Measurements from ENCODE around the gene MFAP3L.
"Not testable (repeated sequence)": the region's sequence is repeated elsewhere in the genome, so short reads cannot be mapped to it uniquely, and the experiment has no call there.

MFAP3L gene

GRCh38 chr4:170026253-170027021 lies at the start of gene MFAP3L:
Gene MFAP3L (minus strand): TSS chr4:170026395. CDS start chr4:170005877, 20,518 bp downstream.
- H3K9ac ChIP-seq (ENCODE audit: low read depth, low read length) = peak within 1 kb of the TSS; percentile 47
- no peaks in the 10 kb centered on the region for H3K9me3 ChIP-seq (ENCODE audit: control insufficient read depth, insufficient read depth, low read length)
- H3K36me3 ChIP-seq (ENCODE audit: control insufficient read depth, insufficient read depth, low read length) = no peaks in the 10 kb centered on the region
- no peaks in the 10 kb centered on the region for H3K4me1 ChIP-seq (ENCODE audit: control insufficient read depth, insufficient read depth, low read length)
- H3K4me3 ChIP-seq (ENCODE audit: low read depth, low read length) = peak within 1 kb of the TSS; percentile 82
- H3K27me3 ChIP-seq (ENCODE audit: control insufficient read depth, insufficient read depth, low read length) = peaks cover 43% of the 10 kb centered on the region

- no peak overlapping the region for H3K4me3 ChIP-seq (ENCODE audit: low read depth, low read length)
- H3K4me1 ChIP-seq (ENCODE audit: control insufficient read depth, insufficient read depth, low read length) = peaks cover 3% of the 10 kb centered on the region
- H3K36me3 ChIP-seq (ENCODE audit: control insufficient read depth, insufficient read depth, low read length) = no peaks in the 10 kb centered on the region
- no peaks in the 10 kb centered on the region for H3K27me3 ChIP-seq (ENCODE audit: control insufficient read depth, insufficient read depth, low read length)
- no peaks in the 10 kb centered on the region for H3K9me3 ChIP-seq (ENCODE audit: control insufficient read depth, insufficient read depth, low read length)
- H3K9ac ChIP-seq (ENCODE audit: low read depth, low read length) = no peak overlapping the region
Observed at GRCh38 chr4:170071196-170071595, 45.0 kb upstream of the MFAP3L start.

GRCh38 chr4:170068438-170069128 lies 42.4 kb upstream of the MFAP3L start:
- H3K4me1 ChIP-seq (ENCODE audit: control insufficient read depth, insufficient read depth, low read length) = no peaks in the 10 kb centered on the region

GRCh38 chr4:170059421-170059820 lies 33.2 kb upstream of the MFAP3L start:
- H3K9ac ChIP-seq (ENCODE audit: low read depth, low read length) = no peak overlapping the region
- no peak overlapping the region for H3K4me3 ChIP-seq (ENCODE audit: low read depth, low read length)
- H3K9me3 ChIP-seq (ENCODE audit: control insufficient read depth, insufficient read depth, low read length) = no peaks in the 10 kb centered on the region
- no peaks in the 10 kb centered on the region for H3K36me3 ChIP-seq (ENCODE audit: control insufficient read depth, insufficient read depth, low read length)
- no peaks in the 10 kb centered on the region for H3K27me3 ChIP-seq (ENCODE audit: control insufficient read depth, insufficient read depth, low read length)
- no peaks in the 10 kb centered on the region for H3K4me1 ChIP-seq (ENCODE audit: control insufficient read depth, insufficient read depth, low read length)

More at GRCh38 chr4:170068438-170069128, 42.4 kb upstream of the MFAP3L start:
- H3K9me3 ChIP-seq (ENCODE audit: control insufficient read depth, insufficient read depth, low read length) = no peaks in the 10 kb centered on the region
- no peaks in the 10 kb centered on the region for H3K27me3 ChIP-seq (ENCODE audit: control insufficient read depth, insufficient read depth, low read length)
- H3K36me3 ChIP-seq (ENCODE audit: control insufficient read depth, insufficient read depth, low read length) = no peaks in the 10 kb centered on the region
- no peak overlapping the region for H3K4me3 ChIP-seq (ENCODE audit: low read depth, low read length)
- H3K9ac ChIP-seq (ENCODE audit: low read depth, low read length) = no peak overlapping the region

- no peaks in the 10 kb centered on the region for H3K36me3 ChIP-seq (ENCODE audit: control insufficient read depth, insufficient read depth, low read length)
- H3K4me1 ChIP-seq (ENCODE audit: control insufficient read depth, insufficient read depth, low read length) = no peaks in the 10 kb centered on the region
Observed at GRCh38 chr4:170058826-170059225, 32.6 kb upstream of the MFAP3L start.

GRCh38 chr4:170057866-170058265 lies 31.7 kb upstream of the MFAP3L start:
- Histone ChIP-seq H3K9me3 (ENCODE audit: control insufficient read depth, insufficient read depth, low read length) (no peaks in the 10 kb centered on the region), H3K36me3 (ENCODE audit: control insufficient read depth, insufficient read depth, low read length) (no peaks in the 10 kb centered on the region), H3K27me3 (ENCODE audit: control insufficient read depth, insufficient read depth, low read length) (no peaks in the 10 kb centered on the region), H3K4me1 (ENCODE audit: control insufficient read depth, insufficient read depth, low read length) (no peaks in the 10 kb centered on the region), H3K4me3 (ENCODE audit: low read depth, low read length) (no peak overlapping the region), H3K9ac (ENCODE audit: low read depth, low read length) (no peak overlapping the region)

More at GRCh38 chr4:170058826-170059225, 32.6 kb upstream of the MFAP3L start:
- no peaks in the 10 kb centered on the region for H3K27me3 ChIP-seq (ENCODE audit: control insufficient read depth, insufficient read depth, low read length)
- H3K9ac ChIP-seq (ENCODE audit: low read depth, low read length) = no peak overlapping the region
- H3K4me3 ChIP-seq (ENCODE audit: low read depth, low read length) = no peak overlapping the region
- H3K9me3 ChIP-seq (ENCODE audit: control insufficient read depth, insufficient read depth, low read length) = no peaks in the 10 kb centered on the region

- H3K4me1 ChIP-seq (ENCODE audit: control insufficient read depth, insufficient read depth, low read length) = no peaks in the 10 kb centered on the region
- no peak overlapping the region for H3K4me3 ChIP-seq (ENCODE audit: low read depth, low read length)
- H3K9me3 ChIP-seq (ENCODE audit: control insufficient read depth, insufficient read depth, low read length) = no peaks in the 10 kb centered on the region
- H3K9ac ChIP-seq (ENCODE audit: low read depth, low read length) = no peak overlapping the region
- H3K36me3 ChIP-seq (ENCODE audit: control insufficient read depth, insufficient read depth, low read length) = no peaks in the 10 kb centered on the region
- H3K27me3 ChIP-seq (ENCODE audit: control insufficient read depth, insufficient read depth, low read length) = no peaks in the 10 kb centered on the region
Observed at GRCh38 chr4:170052919-170053318, 26.7 kb upstream of the MFAP3L start.

- no peaks in the 10 kb centered on the region for H3K36me3 ChIP-seq (ENCODE audit: control insufficient read depth, insufficient read depth, low read length)
- H3K4me1 ChIP-seq (ENCODE audit: control insufficient read depth, insufficient read depth, low read length) = no peaks in the 10 kb centered on the region
- H3K27me3 ChIP-seq (ENCODE audit: control insufficient read depth, insufficient read depth, low read length) = no peaks in the 10 kb centered on the region
- no peak overlapping the region for H3K4me3 ChIP-seq (ENCODE audit: low read depth, low read length)
- H3K9me3 ChIP-seq (ENCODE audit: control insufficient read depth, insufficient read depth, low read length) = no peaks in the 10 kb centered on the region
- no peak overlapping the region for H3K9ac ChIP-seq (ENCODE audit: low read depth, low read length)
Observed at GRCh38 chr4:170051402-170051801, 25.2 kb upstream of the MFAP3L start.

GRCh38 chr4:170049766-170050165 lies 23.6 kb upstream of the MFAP3L start:
- Histone ChIP-seq H3K36me3 (ENCODE audit: control insufficient read depth, insufficient read depth, low read length) (no peaks in the 10 kb centered on the region), H3K27me3 (ENCODE audit: control insufficient read depth, insufficient read depth, low read length) (no peaks in the 10 kb centered on the region), H3K9ac (ENCODE audit: low read depth, low read length) (no peak overlapping the region), H3K4me3 (ENCODE audit: low read depth, low read length) (no peak overlapping the region), H3K4me1 (ENCODE audit: control insufficient read depth, insufficient read depth, low read length) (no peaks in the 10 kb centered on the region), H3K9me3 (ENCODE audit: control insufficient read depth, insufficient read depth, low read length) (no peaks in the 10 kb centered on the region)

- H3K4me3 ChIP-seq (ENCODE audit: low read depth, low read length) = no peak overlapping the region
Observed at GRCh38 chr4:170047771-170048354, 21.7 kb upstream of the MFAP3L start.

GRCh38 chr4:170046156-170046555 lies 20.0 kb upstream of the MFAP3L start:
- not testable (repeated sequence) for H3K4me3 ChIP-seq (ENCODE audit: low read depth, low read length); H3K9ac ChIP-seq (ENCODE audit: low read depth, low read length); H3K9me3 ChIP-seq (ENCODE audit: control insufficient read depth, insufficient read depth, low read length); H3K27me3 ChIP-seq (ENCODE audit: control insufficient read depth, insufficient read depth, low read length); H3K36me3 ChIP-seq (ENCODE audit: control insufficient read depth, insufficient read depth, low read length); H3K4me1 ChIP-seq (ENCODE audit: control insufficient read depth, insufficient read depth, low read length)

More at GRCh38 chr4:170047771-170048354, 21.7 kb upstream of the MFAP3L start:
- Histone ChIP-seq H3K9ac (ENCODE audit: low read depth, low read length) (no peak overlapping the region), H3K4me1 (ENCODE audit: control insufficient read depth, insufficient read depth, low read length) (no peaks in the 10 kb centered on the region), H3K27me3 (ENCODE audit: control insufficient read depth, insufficient read depth, low read length) (no peaks in the 10 kb centered on the region), H3K36me3 (ENCODE audit: control insufficient read depth, insufficient read depth, low read length) (no peaks in the 10 kb centered on the region), H3K9me3 (ENCODE audit: control insufficient read depth, insufficient read depth, low read length) (no peaks in the 10 kb centered on the region)

All from iPS-15b (cell line).